Right lung (tissue), 5 donors: ENCODE data around the gene SREBF1. TPM values are rescaled to one million over a fixed set of nuclear protein-coding genes. Genes with fewer than 3 reads are reported as not detected.

Source experiments
- DNase-seq, 2 donors: peaks; one replicate each; pipeline ENCODE4 v3.0.0-alpha.2; 2013
- polyA plus RNA-seq, 5 donors: library from polyadenylated mRNA; unstranded; fragments of 120-200 nt; gene quantifications; one replicate each; pipeline versions ENCODE4 v1.2.1 to v1.2.3, GENCODE V29; 2013; ENCODE audit warnings: inconsistent platforms in 1 of 5, low replicate concordance in 1 of 5; ENCODE audit not compliant: insufficient read length in 5 of 5, insufficient read depth in 1 of 5

The SREBF1 gene
- polyA plus RNA-seq, 5 donors = 26.9 to 59.0 (median 32.6) TPM

DNA sequence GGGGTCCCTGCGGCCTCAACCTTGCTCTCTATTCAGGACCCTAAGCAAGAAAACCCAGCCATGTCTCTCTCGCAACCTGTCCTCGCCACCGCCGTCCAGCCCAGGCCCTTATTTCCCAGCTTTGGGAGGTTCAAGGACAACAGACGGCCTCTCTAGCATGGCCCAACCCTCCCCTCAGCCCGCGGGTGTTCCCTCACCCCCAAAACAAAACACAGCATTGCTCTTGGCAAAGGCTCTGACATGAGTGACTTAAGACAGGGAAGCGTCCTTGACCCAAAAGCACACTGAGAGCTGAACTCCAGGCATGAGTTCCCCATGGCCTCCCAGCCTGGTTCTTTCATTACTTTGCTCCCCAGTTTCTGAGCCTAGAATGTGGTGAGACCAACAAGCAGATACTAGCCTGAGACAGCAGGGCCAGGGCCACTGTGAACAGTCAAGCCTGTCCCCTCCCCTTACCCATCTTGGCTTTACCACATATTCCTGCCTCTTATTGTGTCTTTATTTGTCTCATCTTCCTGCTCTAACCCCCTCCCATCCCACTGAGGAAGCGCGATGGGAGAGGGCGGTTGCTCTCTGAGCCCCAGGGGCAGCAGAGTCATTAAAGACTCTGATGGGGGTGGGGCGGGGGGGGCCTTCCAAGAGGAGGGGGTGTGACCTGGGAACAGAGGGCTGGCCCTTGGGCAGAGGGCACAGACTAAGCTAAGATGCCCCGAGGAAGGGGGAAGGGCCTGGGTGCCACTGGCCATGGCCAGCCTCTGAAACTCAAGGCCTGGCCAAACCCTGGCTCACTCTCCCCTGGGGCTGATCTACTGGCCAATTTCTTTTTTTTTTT lies 11.8 kb downstream of the SREBF1 start:
- no peak for DNase-seq

DNA sequence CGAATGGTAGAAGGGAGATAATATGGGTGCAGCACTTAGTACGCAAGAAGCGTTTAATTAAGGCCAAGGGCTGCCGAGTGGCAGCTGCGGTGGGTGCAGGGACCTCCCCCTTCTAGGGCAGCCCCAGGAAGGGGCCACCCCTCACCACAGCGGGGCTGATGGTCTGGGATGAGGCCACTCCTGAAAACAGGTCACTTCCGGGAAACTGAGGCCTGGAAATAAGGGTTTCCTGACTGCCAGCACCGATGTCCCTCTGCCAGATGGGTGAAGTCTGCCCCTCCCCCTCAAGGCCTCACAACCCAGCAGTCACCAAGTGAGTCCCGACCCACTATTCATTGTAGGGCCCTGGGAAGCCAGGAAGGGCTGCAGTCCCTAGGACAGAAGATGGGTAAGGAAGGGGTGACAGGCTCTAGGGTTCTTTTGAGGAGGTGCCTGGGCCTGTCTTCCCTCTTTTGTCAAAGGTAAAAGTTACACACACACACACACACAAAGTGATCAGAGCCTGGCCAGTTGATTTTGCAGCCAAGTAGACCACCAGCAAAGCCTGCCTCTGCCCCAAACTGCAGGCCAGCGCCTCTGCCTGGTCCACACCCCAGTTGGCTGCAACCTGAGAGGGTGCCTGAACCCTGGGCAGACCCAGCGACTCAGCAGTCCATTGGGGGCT lies 12.5 kb downstream of the SREBF1 start:
- no peak for DNase-seq

DNA sequence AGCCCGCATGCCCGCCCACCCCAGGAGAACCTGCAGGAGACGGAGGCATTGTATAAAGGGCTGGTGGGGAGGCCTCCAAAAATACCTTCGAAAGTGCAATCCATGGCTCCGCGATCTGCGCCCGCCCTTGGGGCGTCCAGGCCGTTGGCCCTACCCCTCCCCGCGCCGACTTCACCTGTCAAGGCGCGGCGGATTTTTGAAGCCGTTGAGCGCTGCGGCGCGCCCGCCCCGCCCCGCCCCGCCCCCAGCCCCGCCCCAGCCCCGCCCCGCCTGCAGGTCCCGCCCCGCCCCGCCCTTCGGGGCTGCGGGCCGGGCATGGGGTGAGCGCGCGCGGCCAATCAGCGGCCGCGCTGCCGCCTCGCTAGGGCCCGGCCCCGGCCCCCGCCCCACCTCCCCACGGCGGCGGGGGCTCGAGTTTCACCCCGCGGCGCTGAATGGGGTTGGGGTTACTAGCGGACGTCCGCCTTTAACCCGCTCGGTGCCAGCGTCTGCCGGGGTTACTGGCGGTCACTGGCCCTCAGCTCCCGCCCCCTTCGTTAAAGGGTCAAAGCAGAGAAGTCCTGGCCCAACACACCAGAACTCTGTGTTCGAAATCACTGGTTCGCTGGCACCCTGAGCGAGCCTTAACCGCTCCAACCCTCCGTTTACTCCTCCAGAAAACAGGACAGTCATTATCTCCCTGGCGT lies 13.2 kb downstream of the SREBF1 start:
- DNase-seq = peak; percentile 85 to 88

DNA sequence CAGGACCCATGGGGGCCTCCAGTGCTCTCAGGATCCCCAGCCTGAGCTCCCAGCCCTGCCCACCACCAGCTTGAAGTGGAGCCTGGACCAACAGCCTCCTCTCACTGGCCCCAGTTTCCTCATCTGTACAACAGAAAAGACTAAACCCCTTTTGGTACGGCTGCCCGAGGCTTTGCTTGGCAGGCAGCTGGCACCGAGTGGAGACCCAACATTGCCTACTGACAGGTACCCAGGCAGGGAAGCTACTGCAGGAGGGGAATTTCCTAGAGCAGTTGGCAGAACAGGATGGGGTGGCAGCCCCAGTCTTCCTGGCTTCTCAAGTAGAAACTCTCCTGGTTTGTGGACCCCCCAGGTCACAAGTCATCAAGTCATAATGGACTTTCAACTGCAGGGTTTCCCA lies 14.2 kb downstream of the SREBF1 start:
- DNase-seq = no peak

DNA sequence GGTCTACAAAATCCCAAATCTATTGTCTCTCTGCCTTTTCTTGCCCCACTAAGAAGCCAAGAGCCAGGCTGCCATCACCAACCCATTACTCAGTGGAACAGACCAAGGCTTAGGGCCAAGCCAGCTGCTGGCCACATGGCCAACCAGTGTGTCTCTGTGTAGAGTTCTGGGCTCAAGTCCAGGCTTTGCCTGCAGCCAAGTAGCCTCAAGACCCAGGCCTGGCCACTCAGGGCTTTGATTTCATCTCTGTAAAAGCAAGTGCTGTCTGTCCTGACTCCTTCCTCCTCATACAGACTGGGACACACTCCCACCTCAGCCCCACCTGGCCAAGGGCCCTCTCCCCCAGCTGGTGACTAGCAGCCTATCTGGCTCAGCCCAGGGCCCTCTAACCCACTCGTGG lies 14.6 kb downstream of the SREBF1 start:
- DNase-seq = no peak

DNA sequence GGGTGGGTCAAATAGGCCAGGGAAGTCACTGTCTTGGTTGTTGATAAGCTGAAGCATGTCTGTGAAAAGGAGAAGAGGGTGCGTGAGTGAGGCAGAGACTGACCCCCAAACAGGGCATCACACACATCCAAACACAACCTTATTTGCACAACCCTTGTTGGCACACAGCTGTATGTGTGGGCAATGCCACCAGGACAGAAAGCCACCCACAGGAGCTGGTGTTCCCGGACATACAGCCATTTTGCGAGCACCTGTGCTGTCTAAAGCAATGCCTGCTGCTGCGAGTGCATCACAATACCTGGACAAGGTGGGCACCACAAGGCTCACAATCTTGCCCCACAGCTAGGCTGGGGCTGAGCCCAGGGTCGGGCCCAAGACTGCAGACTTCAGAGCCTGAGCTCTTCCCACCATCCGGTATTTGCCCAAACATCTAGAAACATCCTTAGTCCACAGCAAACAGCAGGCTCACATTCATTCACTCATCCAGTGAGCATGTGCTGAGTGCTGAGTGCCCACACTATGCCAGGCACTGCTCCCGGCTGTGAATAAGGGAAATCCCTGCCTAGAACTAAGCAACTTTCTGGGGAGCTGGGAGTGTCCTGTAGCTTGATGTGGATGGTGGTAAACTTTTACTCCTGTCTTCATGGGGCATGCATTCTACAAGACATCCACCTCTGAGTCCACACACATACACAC lies 16.2 kb downstream of the SREBF1 start:
- no peak for DNase-seq

DNA sequence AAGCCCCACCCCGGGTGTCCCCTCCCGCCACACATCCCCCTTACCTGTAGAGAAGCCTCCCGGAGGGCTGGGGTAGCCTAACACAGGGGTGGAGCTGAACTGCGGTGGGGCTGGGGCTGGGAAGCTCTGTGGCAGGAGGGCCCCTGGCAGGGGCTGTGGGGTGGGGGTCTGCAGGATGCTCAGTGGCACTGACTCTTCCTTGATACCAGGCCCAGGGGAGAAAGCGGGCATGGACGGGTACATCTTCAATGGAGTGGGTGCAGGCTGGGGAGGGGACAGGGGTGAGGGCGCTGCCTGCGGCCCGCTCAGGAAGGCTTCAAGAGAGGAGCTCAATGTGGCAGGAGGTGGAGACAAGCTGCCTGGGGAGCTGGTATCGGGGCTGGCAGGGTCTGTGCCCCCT lies 16.7 kb downstream of the SREBF1 start:
- DNase-seq = no peak

DNA sequence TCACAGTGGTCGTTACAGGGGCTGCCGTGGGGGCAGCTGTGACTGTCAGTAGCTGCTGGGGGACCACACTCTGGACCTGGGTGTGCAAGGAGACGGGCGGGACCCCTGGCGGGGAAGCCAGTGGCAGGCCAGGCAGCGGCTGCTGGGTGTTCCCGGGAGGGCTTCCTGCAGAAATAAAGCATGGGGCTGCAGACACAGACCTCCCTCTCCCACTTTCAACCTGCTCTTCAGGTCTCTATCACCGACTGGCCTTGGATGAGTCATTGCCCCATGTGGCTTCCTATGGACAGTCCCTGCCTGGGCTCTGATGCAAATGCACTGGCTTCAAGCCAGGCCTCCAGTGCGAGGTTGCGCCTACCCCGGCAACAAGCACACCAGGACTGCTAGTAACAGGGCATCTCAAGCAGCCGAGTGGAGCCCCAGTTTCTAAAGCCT lies 17.2 kb downstream of the SREBF1 start:
- DNase-seq = no peak

DNA sequence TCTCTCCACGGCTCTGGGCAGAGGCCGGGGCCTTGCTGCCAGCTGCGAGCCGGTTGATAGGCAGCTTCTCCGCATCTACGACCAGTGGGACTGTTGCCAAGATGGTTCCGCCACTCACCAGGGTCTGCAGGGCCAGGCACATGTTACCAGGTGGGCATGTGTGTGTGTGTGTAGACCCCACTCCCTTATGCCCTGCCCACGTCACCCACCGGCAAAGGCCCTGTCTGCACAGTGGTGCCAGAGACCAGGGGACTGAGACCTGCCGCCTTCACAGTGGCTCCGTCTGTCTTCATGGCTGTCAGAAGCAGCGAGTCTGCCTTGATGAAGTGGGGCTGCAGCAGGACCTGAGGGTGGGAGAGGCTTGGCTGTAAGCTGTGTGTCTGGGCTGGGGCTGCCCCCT lies 17.7 kb downstream of the SREBF1 start:
- no peak for DNase-seq

DNA sequence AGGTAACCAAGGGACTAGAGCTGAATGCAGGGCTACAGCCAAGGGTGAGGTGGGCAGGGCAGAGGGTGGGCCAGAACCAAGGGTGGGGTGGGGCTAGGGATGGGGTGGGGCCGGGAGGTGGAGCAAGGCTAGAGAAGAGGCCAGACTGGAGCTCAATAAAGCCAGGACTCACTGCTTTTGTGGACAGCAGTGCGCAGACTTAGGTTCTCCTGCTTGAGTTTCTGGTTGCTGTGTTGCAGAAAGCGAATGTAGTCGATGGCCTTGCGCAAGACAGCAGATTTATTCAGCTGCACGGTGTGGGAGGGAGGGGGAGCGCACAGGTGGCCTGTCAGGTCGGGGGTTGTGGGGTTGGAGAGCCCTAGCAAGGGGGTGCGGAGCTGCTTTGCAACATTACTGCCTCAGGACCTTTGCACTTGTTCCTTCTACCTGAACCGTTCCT lies 18.7 kb downstream of the SREBF1 start:
- no peak for DNase-seq

DNA sequence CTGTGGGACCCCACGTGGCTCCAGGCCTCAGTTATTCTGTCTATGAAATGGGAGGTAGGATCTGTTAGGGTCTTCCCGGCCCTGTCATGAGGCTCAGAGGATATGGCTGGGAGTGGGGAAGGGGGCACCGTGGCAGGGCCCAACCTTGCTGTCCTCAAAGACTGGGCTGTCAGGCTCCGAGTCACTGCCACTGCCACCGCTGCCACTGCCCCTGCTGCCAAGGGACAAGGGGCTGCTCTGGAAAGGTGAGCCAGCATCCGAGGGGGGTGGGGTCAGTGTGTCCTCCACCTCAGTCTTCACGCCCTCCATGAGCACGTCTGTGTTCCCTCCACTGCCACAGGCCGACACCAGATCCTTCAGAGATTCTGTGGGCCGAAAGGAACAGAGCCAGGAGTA lies 19.2 kb downstream of the SREBF1 start:
- DNase-seq = no peak

DNA sequence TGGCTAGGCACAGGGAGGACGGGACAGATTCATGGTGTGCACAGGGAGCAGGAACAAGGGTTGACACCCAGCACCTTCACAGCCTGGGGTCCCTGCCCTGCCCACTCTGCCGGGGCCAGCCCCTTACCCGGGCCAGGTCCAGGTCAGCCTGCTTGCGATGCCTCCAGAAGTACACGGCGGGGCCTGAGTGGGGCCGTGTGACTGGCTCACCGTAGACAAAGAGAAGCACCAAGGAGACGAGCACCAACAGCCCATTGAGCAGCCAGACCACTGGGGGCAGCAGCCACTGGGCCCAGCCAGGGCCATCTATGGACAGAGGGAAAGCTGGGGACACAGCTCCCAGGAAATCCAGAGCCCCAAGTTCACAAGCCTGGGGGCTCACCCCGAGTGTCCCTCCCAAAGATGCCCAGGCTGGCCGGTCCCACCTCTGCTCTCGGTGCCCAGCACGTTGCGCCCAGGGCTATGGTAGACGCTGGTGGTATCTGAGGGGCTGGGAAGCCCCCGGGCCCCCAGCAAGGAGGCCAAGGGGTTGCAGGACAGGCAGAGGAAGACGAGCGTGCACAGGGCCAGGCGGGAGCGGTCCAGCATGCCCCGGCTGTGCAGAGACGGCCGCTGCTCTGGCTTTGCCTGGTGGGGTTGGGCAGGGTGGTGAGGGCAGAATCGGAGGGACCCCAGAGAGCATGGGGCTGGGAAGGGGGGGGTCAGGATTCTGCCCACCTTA lies 19.8 kb downstream of the SREBF1 start:
- no peak for DNase-seq

DNA sequence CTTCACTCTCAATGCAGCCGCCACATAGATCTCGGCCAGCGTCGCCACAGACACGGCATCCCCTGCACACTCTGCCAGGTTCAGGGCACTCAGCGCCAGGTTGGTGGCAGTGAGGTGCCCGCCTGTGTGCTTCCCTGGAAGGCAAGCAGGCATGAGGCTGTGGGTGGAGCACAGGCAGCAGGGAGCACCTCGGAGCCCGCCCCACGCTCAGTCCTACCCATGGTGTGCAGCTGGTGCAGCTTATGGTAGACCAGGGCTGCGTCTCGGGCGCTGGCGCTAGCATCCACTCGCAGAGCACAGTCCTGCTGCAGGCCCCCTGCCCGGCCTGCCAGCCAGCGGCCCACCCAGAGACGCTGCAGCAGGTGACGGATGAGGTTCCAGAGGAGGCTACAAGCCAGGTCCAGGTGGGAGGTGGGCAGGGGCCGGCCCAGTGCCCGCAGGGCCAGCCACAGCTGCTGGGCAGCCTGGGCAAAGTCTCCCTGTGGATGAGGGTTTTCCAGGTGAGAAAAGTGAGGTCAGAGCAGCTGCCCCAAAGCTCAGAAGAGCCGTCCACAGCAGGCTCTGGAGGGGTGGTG lies 20.5 kb downstream of the SREBF1 start:
- DNase-seq = no peak

DNA sequence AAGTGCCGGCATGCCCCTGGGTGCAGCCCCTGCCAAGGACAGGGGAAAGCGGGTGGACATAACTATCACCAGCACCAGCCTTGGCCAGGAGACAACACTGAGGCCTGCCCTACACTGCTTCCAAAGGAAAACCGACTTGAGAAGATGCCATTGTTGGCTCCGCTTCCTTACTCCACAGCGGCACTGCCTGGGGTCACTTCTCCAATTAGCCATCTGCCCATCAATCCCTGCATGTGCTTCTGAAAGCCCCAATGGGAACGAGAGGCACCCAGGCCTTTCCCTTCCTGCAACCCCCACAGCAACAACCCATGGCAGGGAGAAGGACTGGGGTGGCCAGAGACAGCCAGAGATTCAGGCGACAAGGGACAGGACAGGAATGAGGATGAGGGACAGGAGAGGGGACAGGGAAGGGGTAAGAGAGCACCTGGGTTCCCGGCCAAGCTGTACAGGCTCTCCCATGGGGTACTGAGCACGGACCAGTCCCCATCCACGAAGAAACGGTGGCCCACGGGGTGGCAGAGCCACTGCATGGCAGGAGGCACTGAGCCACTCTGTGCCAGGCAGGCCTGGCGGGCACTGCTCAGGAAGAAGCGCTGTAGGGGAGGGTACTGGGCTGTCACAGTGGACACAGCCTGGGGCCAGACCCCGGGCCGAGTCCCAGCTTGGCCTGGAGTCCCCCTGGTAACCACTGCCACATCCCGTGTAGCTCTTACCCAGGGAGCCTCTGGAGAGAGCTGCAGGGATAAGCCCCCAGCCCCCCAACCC lies 21.2 kb downstream of the SREBF1 start:
- DNase-seq = no peak

DNA sequence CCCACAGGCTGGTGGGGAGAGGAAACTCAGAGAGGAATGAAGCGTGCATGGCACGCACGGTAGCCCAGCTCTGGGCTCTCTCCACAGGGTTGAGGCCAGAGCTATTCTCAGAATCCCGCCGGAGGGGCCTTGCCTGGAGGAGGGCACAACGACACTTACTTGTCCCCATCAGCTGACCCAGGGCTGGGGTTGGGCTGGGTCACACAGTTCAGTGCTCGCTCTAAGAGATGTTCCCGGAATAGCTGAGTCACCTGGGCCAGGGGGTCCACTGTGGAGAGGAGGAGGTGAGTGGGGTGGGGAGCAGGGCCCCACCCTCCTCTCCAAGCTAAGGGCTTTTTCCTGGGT lies 21.8 kb downstream of the SREBF1 start:
- no peak for DNase-seq

DNA sequence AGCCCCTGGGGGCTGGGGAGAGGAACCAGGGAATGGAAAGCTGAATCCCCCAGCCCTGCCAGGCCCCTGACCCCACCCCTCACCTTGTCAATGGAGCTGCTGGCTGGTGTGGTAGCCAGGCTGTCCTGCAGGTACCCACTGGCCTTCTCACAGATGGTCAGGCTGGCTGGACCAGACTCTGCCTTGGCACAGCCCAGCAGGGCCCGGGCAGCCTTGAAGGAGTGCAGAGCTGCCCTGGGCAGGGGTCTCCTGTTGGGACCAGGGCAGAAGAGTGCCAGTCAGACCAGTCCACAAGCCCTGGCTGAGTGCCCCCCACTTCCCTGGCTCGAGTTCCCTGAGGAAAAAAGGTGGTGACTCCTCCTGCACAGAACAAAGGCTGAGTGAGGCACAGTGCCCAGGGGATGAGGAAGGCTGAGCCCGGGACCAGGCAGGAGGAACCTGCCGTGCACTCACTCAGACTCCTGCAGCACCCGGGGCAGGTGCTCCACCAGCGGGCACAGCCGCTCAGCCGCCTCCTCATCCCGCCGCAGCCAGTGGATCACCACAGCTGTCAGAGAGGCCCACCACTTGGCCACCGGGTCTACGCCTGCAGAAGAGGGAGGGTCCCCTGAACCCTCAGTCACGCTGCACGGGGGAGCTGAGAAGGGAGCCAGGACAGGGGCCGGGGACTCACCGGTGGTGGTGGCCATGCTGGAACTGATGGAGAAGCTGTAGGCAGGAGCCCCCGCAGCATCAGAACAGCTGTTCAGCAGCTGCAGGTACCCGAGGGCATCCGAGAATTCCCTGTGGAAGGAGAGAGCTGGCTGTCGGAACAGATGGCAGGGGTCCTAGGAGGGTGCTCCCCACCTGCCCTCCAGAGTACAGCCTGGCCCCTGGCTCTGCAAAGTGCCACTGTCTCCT lies 22.4 kb downstream of the SREBF1 start:
- no peak for DNase-seq

DNA sequence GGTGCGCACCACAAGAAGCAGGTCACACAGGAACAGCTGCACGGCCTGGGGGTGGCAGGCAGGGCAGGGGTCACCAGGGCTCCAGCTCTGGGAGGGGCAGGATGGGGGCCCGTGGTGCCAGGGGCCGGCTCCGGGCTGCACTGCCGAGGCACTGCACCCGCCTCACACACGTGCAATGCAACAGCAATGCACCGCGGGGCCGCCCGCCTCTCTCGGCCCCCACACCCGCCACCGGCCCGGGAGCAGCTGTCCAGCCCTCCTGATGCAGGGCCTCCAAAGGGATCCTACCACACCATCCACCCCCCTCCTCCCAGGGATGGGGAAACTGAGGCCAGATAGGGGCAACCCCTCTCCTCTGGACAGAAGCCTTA lies 23.1 kb downstream of the SREBF1 start:
- no peak for DNase-seq

DNA sequence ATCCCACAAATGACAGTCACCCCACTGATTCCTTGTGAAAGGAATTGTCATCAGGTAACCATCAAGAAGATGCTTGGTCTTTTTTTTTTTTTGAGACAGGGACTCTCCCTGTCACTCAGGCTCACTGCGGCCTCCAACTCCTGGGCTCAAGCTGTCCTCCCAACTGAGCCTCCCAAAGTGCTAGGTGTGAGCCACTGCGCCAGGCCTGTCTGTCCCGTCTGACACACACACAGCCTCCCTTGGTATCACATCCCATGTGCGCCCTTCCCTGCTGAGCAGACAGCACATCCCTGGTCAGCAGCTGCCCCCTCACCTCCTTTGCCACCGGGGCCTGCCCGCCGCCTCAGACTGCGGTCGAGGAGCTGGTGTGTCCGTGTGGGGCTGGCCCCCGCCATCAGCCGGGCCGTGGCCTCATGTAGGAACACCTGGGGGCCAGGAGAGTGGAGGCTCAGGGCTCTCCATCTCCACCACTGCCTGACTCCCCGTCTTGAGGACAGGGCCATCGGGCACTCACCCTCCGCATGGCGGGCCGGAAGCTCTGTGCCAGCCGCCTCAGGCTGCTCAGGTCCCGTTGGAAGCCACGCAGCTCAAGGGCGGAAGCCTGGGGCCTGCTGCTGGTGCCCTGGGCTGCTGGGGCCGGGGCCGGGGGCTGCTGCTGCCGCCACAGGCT lies 23.6 kb downstream of the SREBF1 start:
- no peak for DNase-seq
